Astrocyte of the cerebellum (primary cell): Measurements from ENCODE around the gene KCND3.

Experiments used
- DNase-seq: peaks from one replicate; pipeline ENCODE4 v3.0.0-alpha.2; 2011; ENCODE audit warnings: low read depth
- H3K4me3 ChIP-seq: 2 replicates; pipeline ENCODE4 v1.5.1; 2011; ENCODE audit warnings: mild to moderate bottlenecking, low read depth, low read length, moderate library complexity
- CTCF ChIP-seq: IDR thresholded peaks from 2 replicates; pipeline ENCODE4 v1.5.1; 2012; ENCODE audit warnings: low read length, low read depth, moderate library complexity, mild to moderate bottlenecking; ENCODE audit errors: missing control alignments
- in situ Hi-C: cut with HindIII; loops from 2 replicates; pipeline ENCODE4 v1.10.0; 2017; ENCODE audit warnings: low sequenced_read_pairs

KCND3 gene

GRCh38 chr1:111825217-111825616 lies 164.3 kb downstream of the KCND3 start:
- H3K4me3 ChIP-seq, result no peak overlapping the region
- in situ Hi-C loops, result no loop called here
- TF ChIP-seq CTCF, result no peak
- DNase-seq, result no peak

- no peak overlapping the region for H3K4me3 ChIP-seq
- in situ Hi-C loops, result no loop called here
- TF ChIP-seq CTCF, result no peak
- DNase-seq, result no peak
Measured at GRCh38 chr1:111822138-111822537, 167.3 kb downstream of the KCND3 start.

- DNase-seq, result no peak
- in situ Hi-C loops, result no loop called here
- no peak for TF ChIP-seq CTCF
- no peak overlapping the region for H3K4me3 ChIP-seq
Measured at GRCh38 chr1:111821121-111821745, 168.2 kb downstream of the KCND3 start.

- no peak overlapping the region for H3K4me3 ChIP-seq
- DNase-seq, result no peak
- TF ChIP-seq CTCF, result no peak
- in situ Hi-C loops, result no loop called here
Measured at GRCh38 chr1:111819566-111820263, 169.8 kb downstream of the KCND3 start.

- TF ChIP-seq CTCF, result no peak
- in situ Hi-C loops, result no loop called here
- no peak overlapping the region for H3K4me3 ChIP-seq
- no peak for DNase-seq
Measured at GRCh38 chr1:111818546-111818945, 170.9 kb downstream of the KCND3 start.

GRCh38 chr1:111818081-111818480 lies 171.4 kb downstream of the KCND3 start:
- no peak for DNase-seq
- no peak overlapping the region for H3K4me3 ChIP-seq
- in situ Hi-C loops, result no loop called here
- TF ChIP-seq CTCF, result no peak
